Measurements from ENCODE around the gene NR2C2. TPM values are rescaled to one million over a fixed set of nuclear protein-coding genes. Genes with fewer than 3 reads are reported as not detected.
A peak's percentile ranks its signal among the peaks of the same experiment; 100 is the strongest.
"Not testable (repeated sequence)": the region's sequence is repeated elsewhere in the genome, so short reads cannot be mapped to it uniquely, and the experiment has no call there.

Gene NR2C2
- 10 to 100 TPM; 24.3 to 58.2 (median 39.9) TPM for total RNA-seq

GRCh38 chr3:14947100-14947885, at the start of gene NR2C2:
Gene NR2C2, plus strand, starts transcription at chr3:14947583. Its CDS starts 56,332 bp downstream, at chr3:15003915.
- TF ChIP-seq POLR2A (IDR thresholded peaks at IDR 0.05): peak in 1 of 2 donors; percentile 63
- TF ChIP-seq, protein P1, sequence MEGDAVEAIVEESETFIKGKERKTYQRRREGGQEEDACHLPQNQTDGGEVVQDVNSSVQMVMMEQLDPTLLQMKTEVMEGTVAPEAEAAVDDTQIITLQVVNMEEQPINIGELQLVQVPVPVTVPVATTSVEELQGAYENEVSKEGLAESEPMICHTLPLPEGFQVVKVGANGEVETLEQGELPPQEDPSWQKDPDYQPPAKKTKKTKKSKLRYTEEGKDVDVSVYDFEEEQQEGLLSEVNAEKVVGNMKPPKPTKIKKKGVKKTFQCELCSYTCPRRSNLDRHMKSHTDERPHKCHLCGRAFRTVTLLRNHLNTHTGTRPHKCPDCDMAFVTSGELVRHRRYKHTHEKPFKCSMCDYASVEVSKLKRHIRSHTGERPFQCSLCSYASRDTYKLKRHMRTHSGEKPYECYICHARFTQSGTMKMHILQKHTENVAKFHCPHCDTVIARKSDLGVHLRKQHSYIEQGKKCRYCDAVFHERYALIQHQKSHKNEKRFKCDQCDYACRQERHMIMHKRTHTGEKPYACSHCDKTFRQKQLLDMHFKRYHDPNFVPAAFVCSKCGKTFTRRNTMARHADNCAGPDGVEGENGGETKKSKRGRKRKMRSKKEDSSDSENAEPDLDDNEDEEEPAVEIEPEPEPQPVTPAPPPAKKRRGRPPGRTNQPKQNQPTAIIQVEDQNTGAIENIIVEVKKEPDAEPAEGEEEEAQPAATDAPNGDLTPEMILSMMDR (IDR thresholded peaks at IDR 0.05): no peak
- DNase-seq (ENCODE audit: low spot score in 2 of 2): peak; percentile 85 to 98
- 0 to 1% methylated on average over 24 to 26 of the region's 108 CpGs for WGBS, 2 donors
- peak within 1 kb of the TSS; percentile 79 for H3K4me3 ChIP-seq (ENCODE audit: low read depth, poor library complexity, severe bottlenecking)
- intact Hi-C loops (cut with DNase I; ENCODE audit: low total_unique reads): no loop called here

DNA sequence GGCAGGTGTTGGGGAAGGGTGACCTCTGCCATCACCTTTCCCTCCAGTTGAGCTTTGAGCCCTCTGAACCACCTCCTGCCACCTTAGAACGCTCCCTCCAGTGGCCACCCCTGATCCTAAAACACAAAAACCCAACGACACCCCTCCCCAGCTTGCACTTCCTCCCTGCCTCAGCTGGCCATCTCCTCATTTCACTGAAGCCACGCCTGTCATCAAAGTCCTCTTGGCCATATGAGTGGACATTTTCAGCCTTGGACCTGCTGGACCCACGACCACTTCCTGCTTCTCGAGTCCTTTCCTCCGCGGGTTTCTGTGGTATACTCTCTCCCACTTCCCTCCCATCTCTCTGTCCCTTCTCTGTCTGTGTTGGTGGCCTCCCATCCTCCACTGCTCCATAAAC, 48.5 kb upstream of the NR2C2 start:
- intact Hi-C loops (cut with DNase I; ENCODE audit: low total_unique reads): no loop called here

GRCh38 chr3:14899993-14900618, 47.3 kb upstream of the NR2C2 start:
- no peak for DNase-seq (ENCODE audit: low spot score in 2 of 2)
- WGBS, 2 donors: 91 to 93% methylated on average over 9 of the region's 9 CpGs
- no peak overlapping the region for H3K4me3 ChIP-seq (ENCODE audit: low read depth, poor library complexity, severe bottlenecking)
- no peak for TF ChIP-seq POLR2A (IDR thresholded peaks at IDR 0.05)
- TF ChIP-seq, protein P1 (IDR thresholded peaks at IDR 0.05): no peak
- intact Hi-C loops (cut with DNase I; ENCODE audit: low total_unique reads): no loop called here

More for the DNA sequence above, 48.5 kb upstream of the NR2C2 start:
- no peak for DNase-seq (ENCODE audit: low spot score in 2 of 2)
- no peak for TF ChIP-seq POLR2A (IDR thresholded peaks at IDR 0.05)
- TF ChIP-seq, protein P1 (IDR thresholded peaks at IDR 0.05): no peak
- H3K4me3 ChIP-seq (ENCODE audit: low read depth, poor library complexity, severe bottlenecking): no peak overlapping the region
- WGBS, 2 donors: 64 to 88% methylated on average over 7 of the region's 7 CpGs

- WGBS, 2 donors: 81 to 88% methylated on average over 13 of the region's 15 CpGs
- TF ChIP-seq, protein P1 (IDR thresholded peaks at IDR 0.05): no peak
- no peak for TF ChIP-seq POLR2A (IDR thresholded peaks at IDR 0.05)
- no peak overlapping the region for H3K4me3 ChIP-seq (ENCODE audit: low read depth, poor library complexity, severe bottlenecking)
- intact Hi-C loops (cut with DNase I; ENCODE audit: low total_unique reads): no loop called here
- DNase-seq (ENCODE audit: low spot score in 2 of 2): no peak
These were observed 46.2 kb upstream of the NR2C2 start for GRCh38 chr3:14900881-14901873.

- no peak for TF ChIP-seq POLR2A (IDR thresholded peaks at IDR 0.05)
- TF ChIP-seq, protein P1 (IDR thresholded peaks at IDR 0.05): no peak
- DNase-seq (ENCODE audit: low spot score in 2 of 2): no peak
- WGBS, 2 donors: 11 to 23% methylated on average over 3 to 7 of the region's 7 CpGs
- intact Hi-C loops (cut with DNase I; ENCODE audit: low total_unique reads): no loop called here
- no peak overlapping the region for H3K4me3 ChIP-seq (ENCODE audit: low read depth, poor library complexity, severe bottlenecking)
These were observed 44.7 kb upstream of the NR2C2 start for GRCh38 chr3:14902719-14903118.

- H3K4me3 ChIP-seq (ENCODE audit: low read depth, poor library complexity, severe bottlenecking); DNase-seq (ENCODE audit: low spot score in 2 of 2); intact Hi-C loops (cut with DNase I; ENCODE audit: low total_unique reads): not testable (repeated sequence)
- 89 to 92% methylated on average over 3 of the region's 3 CpGs for WGBS, 2 donors
These were observed 43.9 kb upstream of the NR2C2 start for GRCh38 chr3:14903501-14903900.
